ENCODE results near the gene SECISBP2.
A peak's percentile ranks its signal among the peaks of the same experiment; 100 is the strongest.

- peak; percentile 74 to 76 for TF ChIP-seq CTCF (conservative IDR thresholded peaks at IDR 0.05 in 1 of 2, IDR thresholded peaks at IDR 0.05 in 1 of 2; ENCODE audit: low read depth in 1 of 2, low read length in 2 of 2)
- TF ChIP-seq EZH2 (IDR thresholded peaks at IDR 0.05; ENCODE audit: low read length, missing control alignments) = no peak
These were observed at the start of gene SECISBP2 for GRCh38 chr9:89318123-89319014.

All from fibroblast of lung (primary cell).